Natural killer cell (primary cell): Measurements from ENCODE around the gene CHD3. TPM values are rescaled to one million over a fixed set of nuclear protein-coding genes. Genes with fewer than 3 reads are reported as not detected.
A peak's percentile ranks its signal among the peaks of the same experiment; 100 is the strongest.

Source experiments
- ATAC-seq, 3 donors: fragments of 150-1000 bp in 2 of 3; fragments of 200-7000 bp in 1 of 3; cut with Tn5 transposase; 1 replicate in 1 of 3; 2 replicates in 2 of 3; pipeline ENCODE4 v1.10.0; 2021; ENCODE audit warnings: mild to moderate bottlenecking in 2 of 3, moderate library complexity in 2 of 3
- DNase-seq, 2 donors: peaks; one replicate each; pipeline versions ENCODE4 v3.0.0 to v3.0.0-alpha.2; 2013 to 2021; ENCODE audit warnings: mixed read lengths in 1 of 2
- H3K27ac ChIP-seq: one replicate; pipeline ENCODE4 v1.5.1; 2013; ENCODE audit warnings: mild to moderate bottlenecking, low read length
- H3K27me3 ChIP-seq: one replicate; pipeline ENCODE4 v1.6.1; 2013; ENCODE audit warnings: low read length; ENCODE audit not compliant: control insufficient read depth, insufficient read depth
- H3K36me3 ChIP-seq: one replicate; pipeline ENCODE4 v1.6.1; 2013; ENCODE audit warnings: low read length; ENCODE audit not compliant: control insufficient read depth, insufficient read depth
- H3K4me1 ChIP-seq: one replicate; pipeline ENCODE4 v1.6.1; 2013; ENCODE audit warnings: low read length; ENCODE audit not compliant: control insufficient read depth, insufficient read depth
- H3K4me3 ChIP-seq: one replicate; pipeline ENCODE4 v1.5.1; 2013; ENCODE audit warnings: low read length
- H3K9me3 ChIP-seq: one replicate; pipeline ENCODE4 v1.6.1; 2013; ENCODE audit warnings: low read length; ENCODE audit not compliant: control insufficient read depth, insufficient read depth
- H3K27ac Mint-ChIP-seq, 2 donors: one replicate each; pipeline ENCODE4 v1.8.0; 2022; ENCODE audit warnings: mild to moderate bottlenecking in 2 of 2, mixed read lengths in 2 of 2, moderate library complexity in 1 of 2
- H3K27me3 Mint-ChIP-seq, 2 donors: one replicate each; pipeline ENCODE4 v1.8.0; 2022; ENCODE audit warnings: low read depth in 2 of 2, mixed read lengths in 2 of 2
- H3K36me3 Mint-ChIP-seq: one replicate; pipeline ENCODE4 v1.8.0; 2022; ENCODE audit warnings: mixed read lengths
- H3K4me1 Mint-ChIP-seq, 2 donors: one replicate each; pipeline ENCODE4 v1.8.0; 2022; ENCODE audit warnings: mixed read lengths in 2 of 2
- H3K4me3 Mint-ChIP-seq: one replicate; pipeline ENCODE4 v1.8.0; 2022; ENCODE audit warnings: mild to moderate bottlenecking, moderate library complexity, mixed read lengths
- H3K9me3 Mint-ChIP-seq, 2 donors: one replicate each; pipeline ENCODE4 v1.8.0; 2022; ENCODE audit warnings: mixed read lengths in 2 of 2
- WGBS: methylation state at CpG from one replicate; pipeline ENCODE4 v1.1.7; 2013; ENCODE audit warnings: missing lambda C conversion rate; ENCODE audit not compliant: insufficient coverage; 5-methylcytosine and 5-hydroxymethylcytosine counted together
- intact Hi-C: fragments of 100-400 bp; cut with micrococcal nuclease; formaldehyde crosslinking; loops from one replicate; pipeline ENCODE4 v1.14.2; 2022
- total RNA-seq, 4 donors: library from RNA; stranded (reverse); fragments of 120-200 nt in 1 of 4; gene quantifications; one replicate each; pipeline versions ENCODE4 v1.2.3 to v1.2.4, GENCODE V29; 2013 to 2022
- TF ChIP-seq, protein P1 (sequence below): fragments of 200-600 bp; IDR thresholded peaks from one replicate; pipeline ENCODE4 v1.8.0; 2022; ENCODE audit warnings: antibody characterized with exemption

The CHD3 gene
- total RNA-seq, 3 donors from 2014 or later (not counting 1 experiment from before 2014, with no cell fraction given): 215 to 275 (median 218) TPM

GRCh38 chr17:7840441-7840840, 48.1 kb upstream of the CHD3 start:
- intact Hi-C loops: loop anchor here (5.0 to 10.0 kb wide), 6 partner anchors 92 to 533 kb away; partner anchors contain the start of genes CNTROB, CTC1, EIF5A and PFAS
- Histone ChIP-seq H3K27ac (peak overlapping the region; percentile 100), H3K36me3 (no peaks in the 10 kb centered on the region), H3K27me3 (no peaks in the 10 kb centered on the region), H3K4me3 (no peak overlapping the region), H3K4me1 (peaks cover 74% of the 10 kb centered on the region), H3K9me3 (no peaks in the 10 kb centered on the region)
- Mint-ChIP-seq H3K4me3 (peak overlapping the region; percentile 100), H3K9me3 (no peaks in the 10 kb centered on the region), H3K36me3 (no peaks in the 10 kb centered on the region), H3K27me3 (peaks cover 0 to 8% of the 10 kb centered on the region in 2 donors), H3K4me1 (peaks cover 67 to 89% of the 10 kb centered on the region in 2 donors), H3K27ac (peak overlapping the region; percentile 100)
- DNase-seq: no peak
- no CpG with 5 or more reads among the region's 1 CpG for WGBS
- TF ChIP-seq, protein P1, sequence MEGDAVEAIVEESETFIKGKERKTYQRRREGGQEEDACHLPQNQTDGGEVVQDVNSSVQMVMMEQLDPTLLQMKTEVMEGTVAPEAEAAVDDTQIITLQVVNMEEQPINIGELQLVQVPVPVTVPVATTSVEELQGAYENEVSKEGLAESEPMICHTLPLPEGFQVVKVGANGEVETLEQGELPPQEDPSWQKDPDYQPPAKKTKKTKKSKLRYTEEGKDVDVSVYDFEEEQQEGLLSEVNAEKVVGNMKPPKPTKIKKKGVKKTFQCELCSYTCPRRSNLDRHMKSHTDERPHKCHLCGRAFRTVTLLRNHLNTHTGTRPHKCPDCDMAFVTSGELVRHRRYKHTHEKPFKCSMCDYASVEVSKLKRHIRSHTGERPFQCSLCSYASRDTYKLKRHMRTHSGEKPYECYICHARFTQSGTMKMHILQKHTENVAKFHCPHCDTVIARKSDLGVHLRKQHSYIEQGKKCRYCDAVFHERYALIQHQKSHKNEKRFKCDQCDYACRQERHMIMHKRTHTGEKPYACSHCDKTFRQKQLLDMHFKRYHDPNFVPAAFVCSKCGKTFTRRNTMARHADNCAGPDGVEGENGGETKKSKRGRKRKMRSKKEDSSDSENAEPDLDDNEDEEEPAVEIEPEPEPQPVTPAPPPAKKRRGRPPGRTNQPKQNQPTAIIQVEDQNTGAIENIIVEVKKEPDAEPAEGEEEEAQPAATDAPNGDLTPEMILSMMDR: no peak
- ATAC-seq: no peak

DNA sequence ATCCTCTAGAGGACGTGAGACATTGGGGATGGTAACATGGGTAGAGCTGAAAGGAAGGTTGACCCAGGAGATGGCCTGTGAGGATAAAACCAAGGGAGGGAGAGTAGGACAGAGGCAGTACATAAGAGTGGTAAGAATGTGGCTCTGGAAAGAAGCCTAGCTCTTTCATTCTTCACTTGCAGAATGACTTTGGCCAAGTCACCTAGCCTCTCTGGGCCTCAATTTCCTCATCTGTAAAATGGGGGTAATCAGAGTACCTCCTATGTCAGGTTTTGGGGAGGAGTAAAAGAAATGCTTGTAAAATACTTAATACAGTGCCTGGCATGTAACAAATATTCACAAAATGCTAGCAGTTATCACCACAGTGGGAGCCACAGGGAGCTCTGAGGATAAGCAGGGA, 47.7 kb upstream of the CHD3 start:
- Histone ChIP-seq H3K9me3 (no peaks in the 10 kb centered on the region), H3K36me3 (no peaks in the 10 kb centered on the region), H3K27ac (peak overlapping the region; percentile 100), H3K27me3 (no peaks in the 10 kb centered on the region), H3K4me3 (no peak overlapping the region), H3K4me1 (peaks cover 75% of the 10 kb centered on the region)
- peak overlapping the region; percentile 100 for H3K4me3 Mint-ChIP-seq
- peaks cover 67 to 91% of the 10 kb centered on the region in 2 donors for H3K4me1 Mint-ChIP-seq
- intact Hi-C loops: loop anchor here (5.0 to 10.0 kb wide), 6 partner anchors 91 to 534 kb away; partner anchors contain the start of genes CNTROB, CTC1, EIF5A and PFAS
- no peak for ATAC-seq
- no peaks in the 10 kb centered on the region for H3K36me3 Mint-ChIP-seq
- peak overlapping the region; percentile 100 for H3K27ac Mint-ChIP-seq
- TF ChIP-seq, protein P1: no peak
- no peak for DNase-seq
- H3K9me3 Mint-ChIP-seq: no peaks in the 10 kb centered on the region
- peaks cover 0 to 8% of the 10 kb centered on the region in 2 donors for H3K27me3 Mint-ChIP-seq
- 82% methylated on average over 1 of the region's 1 CpG for WGBS

- DNase-seq (peak in 1 of 2 donors; percentile 96), ATAC-seq (peak; percentile 41 to 62 (median 46))
- Histone ChIP-seq H3K27ac (peak overlapping the region; percentile 100), H3K27me3 (no peaks in the 10 kb centered on the region), H3K4me1 (peaks cover 70% of the 10 kb centered on the region), H3K9me3 (no peaks in the 10 kb centered on the region), H3K36me3 (peaks cover 2% of the 10 kb centered on the region), H3K4me3 (peak overlapping the region; percentile 92)
- Mint-ChIP-seq H3K4me3 (peak overlapping the region; percentile 100), H3K27ac (peak overlapping the region; percentile 100), H3K27me3 (peaks cover 0 to 5% of the 10 kb centered on the region in 2 donors), H3K4me1 (peaks cover 62 to 88% of the 10 kb centered on the region in 2 donors), H3K36me3 (no peaks in the 10 kb centered on the region), H3K9me3 (no peaks in the 10 kb centered on the region)
- TF ChIP-seq, protein P1: no peak
- intact Hi-C loops: loop anchor here (5.0 to 10.0 kb wide), 6 partner anchors 91 to 534 kb away; partner anchors contain the start of genes CNTROB, CTC1, EIF5A and PFAS
- WGBS: 13% methylated on average over 34 of the region's 34 CpGs
Observed at GRCh38 chr17:7841396-7841914, 47.1 kb upstream of the CHD3 start.
